HG02610 (cell line): ENCODE results near the gene ZNF181.

Experiments used
- ATAC-seq: cut with Tn5 transposase; IDR thresholded peaks from one replicate; pipeline ENCODE4 v1.9.1; 2021; ENCODE audit warnings: mild to moderate bottlenecking, moderate library complexity; ENCODE audit not compliant: unreplicated experiment

The ZNF181 gene

DNA sequence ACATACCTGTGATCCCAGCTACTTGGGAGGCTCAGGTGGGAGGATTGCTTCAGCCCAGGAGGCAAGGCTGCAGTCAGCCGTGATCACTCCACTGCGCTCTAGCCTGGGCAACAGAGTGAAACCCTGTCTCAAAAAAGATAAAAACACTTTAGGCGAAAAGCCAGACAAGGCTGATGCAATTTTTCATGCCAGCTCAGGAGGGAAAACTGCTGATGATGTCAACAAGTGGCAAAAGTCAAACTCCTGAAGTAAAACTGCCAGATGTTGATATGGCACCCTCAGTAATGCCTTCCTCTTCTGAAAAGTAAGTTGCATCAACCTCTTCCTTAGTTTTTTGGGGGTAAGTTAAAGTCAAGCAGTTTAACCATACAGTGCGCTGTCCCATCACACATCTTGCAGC, 23.4 kb downstream of the ZNF181 start:
- no peak for ATAC-seq

DNA sequence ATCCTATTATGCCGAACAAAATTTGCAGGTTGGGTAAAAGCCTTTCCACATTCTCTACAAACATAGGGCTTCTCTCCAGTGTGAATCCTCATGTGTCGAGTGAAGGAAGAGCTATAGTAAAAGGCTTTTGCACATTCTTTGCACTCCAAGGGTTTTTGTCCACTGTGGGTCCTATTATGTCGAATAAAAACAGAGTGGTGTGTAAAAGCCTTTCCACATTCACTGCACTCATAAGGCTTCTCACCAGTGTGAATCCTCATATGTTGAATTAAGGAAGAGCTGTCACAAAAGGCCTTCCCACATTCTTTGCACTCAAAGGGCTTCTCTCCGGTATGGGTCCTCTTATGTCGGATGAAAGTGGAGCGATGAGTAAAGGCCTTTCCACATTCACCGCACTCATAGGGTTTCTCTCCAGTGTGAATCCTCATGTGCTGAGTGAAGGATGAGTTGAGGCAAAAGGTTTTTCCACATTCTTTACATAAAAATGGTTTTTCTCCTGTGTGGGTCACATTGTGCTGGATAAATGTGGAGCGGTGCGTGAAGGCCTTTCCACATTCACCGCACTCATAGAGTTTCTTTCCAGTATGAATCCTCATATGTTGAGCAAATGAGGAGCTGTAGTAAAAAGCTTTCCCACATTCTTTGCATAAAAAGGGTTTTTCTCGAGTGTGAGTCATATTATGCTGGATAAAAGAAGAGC, 25.3 kb downstream of the ZNF181 start:
- no peak for ATAC-seq

DNA sequence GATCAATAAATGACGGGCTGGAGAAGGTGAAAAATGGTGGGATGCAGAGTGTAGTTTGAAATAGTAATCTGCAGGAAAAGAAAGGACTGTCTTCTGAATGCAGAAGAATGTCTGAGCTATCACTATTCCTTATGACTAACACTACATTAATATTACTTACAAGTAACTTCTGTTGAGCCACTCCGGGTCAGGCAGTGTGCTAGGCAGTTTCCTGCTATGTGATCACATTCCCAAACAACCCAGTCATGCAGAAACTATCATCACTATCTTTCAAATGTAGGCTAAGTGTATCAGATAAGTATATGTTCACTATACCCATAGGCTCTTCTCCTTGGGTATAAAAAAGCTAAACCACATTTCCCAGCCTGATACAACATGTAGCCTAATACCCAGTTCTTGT, 32.3 kb downstream of the ZNF181 start:
- no peak for ATAC-seq

DNA sequence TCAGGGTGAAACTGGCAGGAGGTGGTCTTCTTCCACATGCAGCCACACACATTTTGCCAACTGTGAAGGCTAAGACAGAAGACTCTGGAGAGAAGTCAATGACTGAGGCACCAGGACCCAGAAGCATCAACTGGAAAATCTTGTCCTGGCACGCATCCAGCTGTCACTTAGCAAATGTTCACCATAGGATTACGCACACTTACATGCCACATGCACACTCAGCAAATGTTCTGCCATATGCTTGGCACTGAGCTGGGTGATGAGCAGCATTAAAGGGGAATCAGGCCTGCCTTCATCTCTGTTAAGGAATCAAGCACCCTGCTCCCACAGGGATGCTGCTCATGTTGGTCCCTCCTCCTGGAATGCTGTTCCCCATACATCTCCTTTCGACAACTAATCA, 33.9 kb downstream of the ZNF181 start:
- ATAC-seq = no peak

DNA sequence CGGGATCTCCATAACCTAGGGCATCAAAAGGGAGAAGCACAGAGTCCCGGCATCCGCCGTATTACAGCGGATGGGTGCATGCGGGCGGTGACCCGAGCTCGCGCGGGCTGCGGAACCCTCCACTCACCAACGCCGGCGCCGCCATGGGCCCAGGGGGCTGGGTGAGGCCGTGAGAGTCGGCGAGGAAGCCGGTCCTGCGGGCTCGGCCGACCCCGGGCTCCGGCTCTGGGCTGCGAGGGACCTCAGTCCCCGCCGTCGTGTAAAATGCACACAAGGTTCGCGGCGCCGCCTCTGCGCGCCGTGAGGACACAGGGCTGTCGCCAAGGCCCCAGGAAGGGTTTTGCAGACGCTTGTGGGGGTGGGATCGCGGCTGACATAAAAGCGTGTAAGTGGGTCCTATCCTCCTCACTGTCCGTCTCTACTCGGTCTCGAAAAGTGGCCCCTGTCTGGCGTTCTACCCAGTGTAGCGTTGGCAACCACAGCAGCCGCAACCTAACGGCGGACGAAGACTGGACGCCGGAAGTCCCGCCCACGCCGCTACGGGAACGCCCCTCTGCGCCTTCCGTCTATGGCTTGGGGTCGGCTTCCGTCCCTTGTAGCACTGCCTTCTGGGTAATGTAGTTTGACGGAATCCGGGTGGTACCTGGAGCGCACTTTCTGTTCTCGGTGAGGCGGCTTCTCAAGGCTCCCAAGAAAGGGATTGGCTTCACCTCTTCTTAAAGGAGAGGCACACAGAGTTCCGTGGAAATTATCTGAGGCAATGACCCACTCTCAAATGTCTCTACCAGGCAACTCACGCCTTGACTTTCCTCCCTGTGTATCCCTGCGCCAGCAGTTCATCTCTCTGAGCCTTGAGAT, 38.9 kb downstream of the ZNF181 start, which contains the start of gene ZNF599:
ZNF599 (minus strand) TSS at position 519 of the 858 bp plus-strand sequence; CDS start at position 145, 374 bp downstream.
- ATAC-seq = peak; percentile 96

DNA sequence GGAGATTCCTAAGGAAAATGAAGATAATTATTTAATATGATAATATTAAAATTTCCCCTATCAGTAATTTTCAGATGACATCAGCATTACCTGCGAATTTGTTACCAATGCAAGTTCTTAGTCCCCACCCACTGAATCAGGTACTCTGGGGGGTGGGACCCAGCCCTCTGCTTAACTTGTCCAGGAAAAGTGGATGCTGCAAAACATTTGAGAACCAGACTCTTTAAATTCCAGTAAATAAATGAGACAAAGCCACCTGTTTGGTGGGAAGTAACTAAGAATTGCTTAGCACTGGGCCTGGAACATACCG, 39.5 kb downstream of the ZNF181 start:
- ATAC-seq = no peak

DNA sequence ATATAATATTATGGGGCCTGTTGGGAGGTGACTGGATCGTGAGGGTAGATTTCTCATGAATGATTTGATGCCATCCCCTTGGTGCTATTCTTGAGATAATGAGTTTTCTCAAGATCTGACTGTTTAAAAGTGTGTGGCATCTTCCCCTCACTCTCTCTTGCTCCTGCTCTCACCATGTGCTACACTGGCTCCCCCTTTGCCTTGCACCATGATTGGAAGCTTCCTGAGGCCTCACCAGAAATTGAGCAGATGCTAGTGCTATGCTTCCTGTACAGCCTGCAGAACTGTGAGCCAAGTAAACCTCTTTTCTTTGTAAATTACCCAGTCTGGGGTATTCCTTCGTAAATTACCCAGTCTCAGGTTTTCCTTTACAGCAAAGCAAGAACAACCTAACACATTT, 40.8 kb downstream of the ZNF181 start:
- no peak for ATAC-seq

DNA sequence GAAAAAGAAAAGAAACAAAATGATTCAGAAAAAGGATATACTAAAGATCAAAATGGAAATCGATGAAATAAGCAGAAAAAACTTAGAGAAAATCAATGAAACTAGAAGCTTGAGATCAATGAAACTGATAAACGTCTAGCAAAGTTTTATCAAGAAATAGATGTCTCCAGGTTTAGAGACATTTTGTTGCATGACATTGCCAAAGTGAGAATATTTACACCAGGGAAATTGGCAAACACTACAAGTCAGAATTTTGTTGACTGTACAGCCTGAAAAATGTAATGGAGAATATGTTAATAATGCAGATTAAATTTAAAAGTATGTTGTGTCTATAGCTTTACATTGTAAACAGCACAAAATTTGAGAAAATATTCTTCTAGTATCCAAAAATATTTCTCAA, 44.3 kb downstream of the ZNF181 start:
- ATAC-seq = no peak

DNA sequence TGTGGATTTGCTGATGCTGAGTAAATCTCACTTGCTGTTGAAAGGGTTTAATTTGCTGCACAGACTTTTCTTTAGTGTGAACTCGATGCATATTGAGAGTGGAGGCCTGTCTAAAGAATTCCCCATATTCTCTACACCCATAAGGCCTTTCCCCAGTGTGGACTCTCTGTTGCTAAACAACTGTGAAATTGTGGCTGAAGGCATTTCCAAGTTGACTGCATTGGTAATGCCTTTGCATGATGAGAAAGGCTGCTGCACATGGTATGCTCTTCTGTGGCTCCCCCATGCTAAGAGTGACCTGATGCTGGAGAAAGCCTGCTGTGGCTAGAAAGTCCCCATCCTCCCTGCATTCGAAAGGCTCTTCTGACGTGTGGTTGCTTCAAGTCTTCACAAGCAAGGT, 45.6 kb downstream of the ZNF181 start:
- ATAC-seq = no peak

DNA sequence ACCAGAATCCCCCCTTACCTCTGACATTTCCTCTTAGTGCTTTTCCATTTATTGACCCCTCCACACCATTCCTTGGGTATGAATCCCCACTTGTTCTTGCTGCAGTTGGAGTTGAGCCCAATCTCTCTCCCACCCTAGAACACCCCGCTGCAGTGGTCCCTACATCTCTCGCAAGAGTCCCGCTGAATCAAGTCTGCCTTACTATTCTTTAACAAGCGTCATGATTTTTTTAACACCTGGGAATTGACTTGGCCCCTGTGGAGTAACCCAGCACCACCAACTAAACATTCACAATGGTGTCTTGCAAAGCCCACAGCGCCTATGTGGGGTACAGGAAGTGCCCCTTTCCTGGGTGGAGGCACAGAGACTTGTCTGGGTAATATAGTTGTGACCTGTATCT, 52.2 kb downstream of the ZNF181 start:
- ATAC-seq = no peak

DNA sequence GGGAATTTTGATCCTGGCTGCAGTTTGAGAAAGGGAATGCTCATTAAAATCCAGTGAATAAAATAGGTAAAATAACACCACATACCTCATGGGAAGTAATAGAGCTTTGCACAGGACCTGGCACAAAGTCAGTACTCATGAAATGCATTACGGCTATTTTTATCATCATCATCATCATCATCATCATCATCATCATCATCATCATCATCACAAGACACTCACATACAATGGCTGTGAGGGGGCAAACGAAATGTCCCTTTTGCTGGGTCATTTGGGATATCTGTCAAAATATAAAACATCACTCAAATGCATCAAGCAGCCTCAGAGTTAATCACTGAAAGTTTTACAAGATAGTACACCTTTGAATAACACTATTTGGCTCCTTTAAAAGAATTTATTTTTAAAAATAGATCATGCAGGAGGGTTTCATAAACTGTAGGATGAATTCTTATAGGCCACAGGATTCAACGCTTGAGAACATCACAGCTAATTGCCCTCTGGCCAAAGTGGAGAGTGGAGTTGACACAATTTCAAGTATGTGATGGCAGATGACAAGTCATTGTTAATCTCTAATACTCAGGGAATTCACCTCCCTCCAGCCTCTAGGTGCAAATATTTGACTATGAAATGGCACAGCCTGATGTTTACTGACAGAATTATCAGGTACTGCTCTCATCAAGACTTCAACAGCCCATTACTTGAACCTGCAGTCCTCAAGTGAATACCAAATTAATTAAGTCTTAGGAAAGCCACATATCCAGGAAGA, 53.2 kb downstream of the ZNF181 start:
- ATAC-seq = no peak

DNA sequence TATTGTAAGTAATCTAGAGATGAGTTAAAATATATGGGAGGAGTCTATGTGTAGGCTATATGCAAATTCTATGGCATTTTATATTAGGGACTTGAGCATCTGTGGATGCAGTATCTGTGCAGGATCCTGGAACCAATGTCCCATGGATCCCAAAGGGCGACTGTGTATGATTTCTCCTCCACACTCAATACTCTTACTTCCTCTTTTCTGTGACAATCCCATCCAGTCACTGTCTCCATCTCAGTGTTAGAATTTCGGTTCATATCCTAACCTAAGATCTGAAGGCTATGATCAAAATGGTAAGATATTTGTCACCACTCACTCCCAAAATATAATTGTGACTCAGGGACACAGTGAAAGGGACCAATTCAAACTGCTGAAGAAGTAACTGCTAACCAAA, 54.0 kb downstream of the ZNF181 start:
- ATAC-seq = no peak

DNA sequence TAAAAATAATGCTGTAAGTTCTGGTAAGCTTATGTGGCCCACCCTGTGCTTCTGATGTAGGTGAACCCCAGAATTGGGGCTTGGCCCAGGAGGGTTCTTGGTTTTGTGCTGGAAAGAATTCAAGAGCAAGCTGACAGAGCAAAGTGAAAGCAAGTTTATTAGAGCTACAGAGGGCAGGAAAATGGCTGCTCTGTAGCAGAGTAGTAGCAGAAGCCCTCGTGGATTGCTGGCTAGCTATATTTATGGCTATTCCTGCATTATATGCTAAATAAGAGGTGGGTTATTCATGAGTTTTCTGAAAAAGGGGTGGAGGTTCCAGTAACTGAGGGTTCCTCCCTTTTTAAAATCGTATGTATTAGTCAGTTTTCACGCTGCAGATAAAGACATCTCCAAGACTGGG, 59.5 kb downstream of the ZNF181 start:
- ATAC-seq = no peak

DNA sequence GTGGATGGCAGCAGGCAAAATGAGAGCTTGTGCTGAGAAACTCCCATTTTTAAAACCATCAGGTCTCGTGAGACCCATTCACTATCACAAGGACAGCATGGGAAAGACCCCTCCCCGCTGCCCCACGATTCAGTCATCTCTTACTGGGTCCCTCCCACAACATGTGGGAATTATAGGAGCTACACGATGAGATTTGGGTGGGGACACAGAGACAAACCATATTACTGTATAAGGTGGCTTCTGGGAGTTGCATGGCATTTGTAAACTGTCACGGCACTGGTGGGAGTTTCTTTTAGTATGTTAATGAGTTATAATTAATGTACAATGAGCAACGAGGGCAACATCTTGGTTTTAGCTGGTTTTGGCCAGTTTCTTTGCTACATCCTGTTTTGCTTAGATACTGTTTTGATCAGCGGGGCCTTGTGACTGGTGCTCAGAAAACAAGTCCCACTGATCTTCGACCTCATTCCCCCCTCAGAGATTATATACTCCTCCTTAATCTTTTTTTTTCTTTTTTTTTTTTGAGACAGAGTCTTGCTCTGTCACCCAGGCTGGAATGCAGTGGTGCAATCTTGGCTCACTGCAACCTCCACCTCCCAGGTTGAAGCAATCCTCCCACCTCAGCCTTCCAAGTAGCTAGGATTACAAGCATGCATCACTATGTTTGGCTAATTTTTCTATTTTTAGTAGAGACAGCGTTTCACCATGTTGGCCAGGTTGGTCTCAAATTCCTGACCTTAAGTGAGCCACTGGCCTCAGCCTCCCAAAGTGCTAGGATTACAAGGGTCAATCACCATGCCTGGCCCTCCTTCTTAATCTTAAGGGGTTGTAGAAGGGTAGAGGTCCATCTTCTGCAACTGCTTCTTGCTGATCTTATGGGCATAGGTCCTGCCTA, 60.3 kb downstream of the ZNF181 start:
- no peak for ATAC-seq
